Aorta (tissue), 5 donors: ENCODE data around the gene CHCHD6. TPM values are rescaled to one million over a fixed set of nuclear protein-coding genes. Genes with fewer than 3 reads are reported as not detected.

Experiments
- ATAC-seq: fragments of 200-7000 bp; cut with Tn5 transposase; one replicate; pipeline ENCODE4 v1.9.1; 2022; ENCODE audit warnings: moderate library complexity; ENCODE audit not compliant: low FRiP score
- DNase-seq, 2 donors: peaks; one replicate each; pipeline ENCODE4 v3.0.0-alpha.2; 2020
- H3K27ac ChIP-seq, 2 donors: one replicate each; pipeline ENCODE4 v1.5.1; 2013; ENCODE audit warnings: low read length in 2 of 2, mild to moderate bottlenecking in 2 of 2, moderate library complexity in 2 of 2, control low read depth in 1 of 2, inconsistent platforms in 1 of 2, low read depth in 1 of 2
- H3K27me3 ChIP-seq, 2 donors: one replicate each; pipeline ENCODE4 v1.6.1; 2013; ENCODE audit warnings: control low read depth in 1 of 2, low read length in 1 of 2, mild to moderate bottlenecking in 1 of 2, moderate library complexity in 1 of 2; ENCODE audit not compliant: insufficient read depth in 2 of 2, control insufficient read depth in 1 of 2
- H3K36me3 ChIP-seq, 2 donors: one replicate each; pipeline ENCODE4 v1.6.1; 2013; ENCODE audit warnings: control low read depth in 1 of 2, low read length in 1 of 2, mild to moderate bottlenecking in 1 of 2; ENCODE audit not compliant: insufficient read depth in 2 of 2, control insufficient read depth in 1 of 2
- H3K4me1 ChIP-seq, 2 donors: one replicate each; pipeline ENCODE4 v1.6.1; 2013; ENCODE audit warnings: low read length in 2 of 2, control low read depth in 1 of 2, mild to moderate bottlenecking in 1 of 2, moderate library complexity in 1 of 2; ENCODE audit not compliant: insufficient read depth in 2 of 2, control insufficient read depth in 1 of 2
- H3K4me3 ChIP-seq, 2 donors: one replicate each; pipeline ENCODE4 v1.5.1; 2013; ENCODE audit warnings: low read length in 2 of 2, control low read depth in 1 of 2, mild to moderate bottlenecking in 1 of 2
- H3K9me3 ChIP-seq: one replicate; pipeline ENCODE4 v1.6.1; 2013; ENCODE audit warnings: mild to moderate bottlenecking, low read length; ENCODE audit not compliant: control insufficient read depth
- WGBS, 2 donors: extraction: QIAGEN DNeasy Blood & Tissue Kit; methylation state at CpG; one replicate each; pipeline ENCODE4 v1.1.7; 2013; 5-methylcytosine and 5-hydroxymethylcytosine counted together
- intact Hi-C, 2 donors: fragments of 100-400 bp; cut with DNase I; formaldehyde crosslinking; loops; one replicate each; pipeline versions ENCODE4 v1.14.2 to v1.15.0; 2022
- polyA plus RNA-seq, 2 donors: library from polyadenylated mRNA; stranded (reverse); fragments of 200-250 nt; gene quantifications; one replicate each; pipeline ENCODE4 v1.2.3, GENCODE V29; 2013
- total RNA-seq, 2 donors: library from RNA; stranded (reverse); fragmentation: NEBNext Ultra II Directional; extraction: Animal tissue kit (Norgen Biotek cat#: 25700); gene quantifications; one replicate each; pipeline ENCODE4 v1.2.1, GENCODE V29; 2021
- donor health status: healthy with polysubstance abuse.
- donor health status: Bipolar disorder and iron deficiency.
- donor health status: DM: no; HTN: no; CAD: no.
- donor health status: DM: no; HTN: no; CAD: no.
- donor health status: DM: yes; HTN: yes; CAD: no.

The CHCHD6 gene
- total and polyA plus RNA-seq, 4 donors: 10.8 to 24.6 (median 11.9) TPM

DNA sequence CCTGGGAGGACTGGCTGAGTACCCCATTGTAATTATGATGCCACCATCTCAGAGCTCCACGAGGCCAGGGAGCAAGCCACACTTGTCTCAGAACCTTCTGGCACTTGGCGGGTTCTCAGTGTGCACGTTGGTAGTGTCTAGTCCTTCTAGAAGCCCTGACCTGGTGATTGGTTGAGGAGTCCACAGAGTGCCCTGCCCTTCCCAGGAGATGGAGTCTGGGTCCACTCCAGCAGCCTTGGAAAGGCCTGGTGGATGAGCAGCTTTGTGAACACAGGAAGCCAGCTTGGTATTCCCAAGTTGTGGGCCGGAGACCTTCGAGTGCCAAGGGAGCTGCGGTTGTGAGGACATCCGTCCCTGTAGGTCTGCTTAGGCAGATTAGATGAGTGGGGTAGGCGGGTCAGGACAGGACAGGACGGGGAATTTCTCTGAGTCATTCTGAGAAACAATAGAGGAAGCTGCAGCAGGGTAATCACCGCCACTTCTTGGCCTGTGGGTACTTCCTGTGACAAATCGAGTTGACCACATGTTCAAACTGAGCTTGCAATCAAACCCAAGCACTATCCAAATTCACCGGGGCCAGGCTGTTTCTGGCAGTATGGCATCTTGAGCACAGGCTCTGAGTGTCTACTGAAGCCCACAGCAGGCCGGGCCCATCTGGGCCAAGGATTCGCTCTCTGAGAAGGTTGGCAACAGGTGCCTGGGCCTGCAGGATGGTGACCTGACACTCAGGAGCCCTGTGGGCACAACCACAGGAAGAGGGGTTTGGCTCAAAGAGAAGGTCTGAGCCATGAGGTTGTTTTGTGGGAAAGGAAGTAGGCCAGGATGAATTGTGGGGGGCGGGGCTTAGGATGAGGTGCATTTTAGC is 207.4 kb downstream of the CHCHD6 start:
- DNase-seq (peak; percentile 76 to 77), ATAC-seq (peak; percentile 67)
- H3K4me1 ChIP-seq: no peaks in the 10 kb centered on the region
- no peaks in the 10 kb centered on the region for H3K36me3 ChIP-seq
- intact Hi-C loops: no loop called here
- no peaks in the 10 kb centered on the region for H3K9me3 ChIP-seq
- whole genome bisulfite sequencing, 2 donors: 76 to 81% methylated on average over 15 of the region's 15 CpGs
- no peak overlapping the region for H3K27ac ChIP-seq
- no peak overlapping the region for H3K4me3 ChIP-seq
- H3K27me3 ChIP-seq: no peaks in the 10 kb centered on the region

DNA sequence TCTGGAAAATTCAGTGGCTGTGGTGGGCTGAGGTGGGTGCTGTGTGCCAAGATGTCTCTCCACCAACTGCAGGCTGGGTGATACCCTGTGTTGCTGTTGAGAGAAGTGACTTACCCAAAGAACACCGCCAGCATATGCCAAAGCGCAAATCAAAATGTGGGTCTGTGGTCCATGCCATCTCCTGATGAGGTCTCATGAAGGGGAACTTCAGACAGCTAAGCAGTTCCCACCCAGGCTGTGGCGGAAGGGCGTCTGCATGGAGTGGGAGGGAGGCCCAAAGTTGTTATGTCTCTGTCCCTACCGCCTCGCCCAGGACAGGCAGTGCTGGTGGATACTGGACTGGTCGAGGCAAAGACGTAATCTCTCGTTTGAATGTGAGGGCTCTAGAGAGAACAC is 208.0 kb downstream of the CHCHD6 start:
- H3K9me3 ChIP-seq: no peaks in the 10 kb centered on the region
- H3K4me1 ChIP-seq: no peaks in the 10 kb centered on the region
- DNase-seq (peak in 1 of 2 donors; percentile 38), ATAC-seq (no peak)
- H3K36me3 ChIP-seq: no peaks in the 10 kb centered on the region
- intact Hi-C loops: no loop called here
- no peak overlapping the region for H3K4me3 ChIP-seq
- H3K27me3 ChIP-seq: no peaks in the 10 kb centered on the region
- WGBS, 2 donors: 96 to 97% methylated on average over 9 of the region's 9 CpGs
- no peak overlapping the region for H3K27ac ChIP-seq

DNA sequence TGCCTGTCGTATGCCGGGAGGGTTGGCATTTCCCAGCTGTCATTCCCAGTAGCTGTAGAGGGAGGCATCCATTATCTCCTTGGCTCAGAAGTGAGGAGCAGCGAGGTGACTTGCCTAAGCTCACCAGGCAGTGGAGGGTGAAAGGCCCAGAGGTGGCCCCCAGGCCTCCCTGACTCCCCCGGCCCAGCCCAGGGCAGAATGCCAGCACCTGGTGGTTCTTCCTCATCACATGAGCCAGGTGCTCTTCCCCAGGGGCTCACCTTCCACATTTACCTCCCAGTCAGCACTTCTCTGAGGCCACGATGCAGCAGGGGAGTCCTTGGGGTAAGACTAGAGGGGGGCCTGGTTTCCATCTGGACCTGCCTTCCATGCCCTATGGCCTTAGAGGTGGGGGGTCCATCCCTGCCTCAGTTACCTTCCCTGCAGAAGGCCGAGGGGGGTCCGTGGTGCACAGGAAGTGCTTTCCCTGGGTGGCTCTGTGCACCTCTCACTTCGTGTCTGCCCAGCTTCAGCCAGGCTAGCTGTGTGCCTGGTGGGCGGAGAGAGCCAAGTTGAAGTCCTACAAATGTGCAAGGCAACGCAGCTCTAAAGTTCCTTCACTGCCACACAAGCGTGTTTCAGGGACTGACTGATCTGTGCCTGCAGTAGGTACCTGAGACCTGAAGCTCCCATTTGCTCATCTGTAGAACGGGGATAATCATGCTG is 208.6 kb downstream of the CHCHD6 start:
- H3K36me3 ChIP-seq: no peaks in the 10 kb centered on the region
- no peak overlapping the region for H3K27ac ChIP-seq
- H3K9me3 ChIP-seq: no peaks in the 10 kb centered on the region
- DNase-seq: peak in 1 of 2 donors; percentile 52
- no peak for ATAC-seq
- whole genome bisulfite sequencing, 2 donors: 94 to 95% methylated on average over 12 of the region's 12 CpGs
- H3K27me3 ChIP-seq: no peaks in the 10 kb centered on the region
- no peaks in the 10 kb centered on the region for H3K4me1 ChIP-seq
- intact Hi-C loops: no loop called here
- H3K4me3 ChIP-seq: no peak overlapping the region

DNA sequence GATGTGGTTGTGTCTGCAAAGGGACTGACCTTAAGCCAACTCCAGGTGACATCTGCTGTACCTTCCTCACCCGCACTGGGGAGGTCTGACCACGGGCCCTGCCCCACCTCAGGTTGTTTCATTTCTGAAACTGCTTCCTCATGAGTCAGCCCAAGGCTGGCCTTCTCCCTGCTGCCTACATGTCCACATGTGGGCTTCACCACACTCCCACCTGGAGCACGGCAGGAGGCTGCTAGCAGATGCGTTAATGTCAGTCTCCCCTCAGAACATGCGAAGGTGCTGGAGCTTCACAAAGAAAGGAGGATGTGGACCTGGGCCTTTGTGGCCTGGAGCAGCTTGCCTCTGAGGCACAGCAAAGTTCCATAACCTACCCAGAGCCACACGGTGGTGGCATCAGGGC is 209.5 kb downstream of the CHCHD6 start:
- intact Hi-C loops: no loop called here
- H3K4me1 ChIP-seq: no peaks in the 10 kb centered on the region
- H3K4me3 ChIP-seq: no peak overlapping the region
- no peaks in the 10 kb centered on the region for H3K36me3 ChIP-seq
- no peaks in the 10 kb centered on the region for H3K27me3 ChIP-seq
- ATAC-seq (no peak), DNase-seq (peak in 1 of 2 donors; percentile 61)
- WGBS, 2 donors: 92 to 94% methylated on average over 6 of the region's 6 CpGs
- H3K27ac ChIP-seq: no peak overlapping the region
- H3K9me3 ChIP-seq: no peaks in the 10 kb centered on the region

DNA sequence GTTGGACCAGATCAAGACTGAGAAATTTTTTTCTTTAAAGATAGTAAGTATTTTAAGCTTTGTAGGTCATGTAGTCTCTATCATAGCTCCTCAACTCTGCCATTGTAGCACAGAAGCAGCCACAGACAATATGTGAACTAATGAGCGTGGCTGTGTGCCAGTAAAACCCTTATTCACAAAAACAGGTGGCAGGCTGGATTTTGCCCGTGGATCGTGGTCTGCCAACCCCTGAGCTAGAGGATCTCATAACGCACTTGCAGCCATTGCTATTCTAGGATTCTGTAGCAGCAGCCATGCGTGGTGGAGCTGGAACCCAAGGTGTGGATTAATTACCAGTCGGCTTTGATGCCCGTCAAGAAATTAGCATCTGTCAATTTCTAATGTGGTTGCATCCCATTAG is 210.2 kb downstream of the CHCHD6 start:
- Histone ChIP-seq H3K4me3 (no peak overlapping the region), H3K27me3 (no peaks in the 10 kb centered on the region), H3K36me3 (no peaks in the 10 kb centered on the region), H3K27ac (no peak overlapping the region), H3K4me1 (no peaks in the 10 kb centered on the region), H3K9me3 (no peaks in the 10 kb centered on the region)
- peak in 1 of 2 donors; percentile 9 for DNase-seq
- intact Hi-C loops: no loop called here
- WGBS, 2 donors: 81 to 91% methylated on average over 7 of the region's 7 CpGs
- no peak for ATAC-seq

DNA sequence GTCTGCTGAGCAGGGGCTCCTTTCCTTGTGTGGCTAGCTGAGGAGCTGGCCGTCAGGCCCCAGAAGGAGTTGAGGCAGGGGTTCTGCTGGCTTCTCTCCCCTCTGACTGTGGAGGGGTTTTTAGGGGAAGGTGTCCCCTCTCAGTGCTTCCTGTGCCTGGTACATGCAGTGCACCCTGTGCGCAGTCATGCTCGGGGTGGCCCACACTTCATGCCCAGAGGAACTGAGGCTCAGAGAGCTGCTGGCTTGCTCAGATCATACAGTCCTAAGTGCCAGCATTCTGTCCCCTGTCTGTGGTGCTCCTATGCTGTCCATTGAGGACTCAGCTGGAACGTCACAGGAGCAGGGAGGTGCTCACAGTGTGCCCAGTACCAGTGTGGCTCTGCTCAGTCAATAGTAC is 211.0 kb downstream of the CHCHD6 start:
- peak in 1 of 2 donors; percentile 30 for DNase-seq
- Histone ChIP-seq H3K4me3 (no peak overlapping the region), H3K27ac (no peak overlapping the region), H3K36me3 (no peaks in the 10 kb centered on the region), H3K4me1 (no peaks in the 10 kb centered on the region), H3K9me3 (no peaks in the 10 kb centered on the region), H3K27me3 (no peaks in the 10 kb centered on the region)
- intact Hi-C loops: no loop called here
- no peak for ATAC-seq
- 96 to 97% methylated on average over 4 of the region's 4 CpGs for WGBS, 2 donors

DNA sequence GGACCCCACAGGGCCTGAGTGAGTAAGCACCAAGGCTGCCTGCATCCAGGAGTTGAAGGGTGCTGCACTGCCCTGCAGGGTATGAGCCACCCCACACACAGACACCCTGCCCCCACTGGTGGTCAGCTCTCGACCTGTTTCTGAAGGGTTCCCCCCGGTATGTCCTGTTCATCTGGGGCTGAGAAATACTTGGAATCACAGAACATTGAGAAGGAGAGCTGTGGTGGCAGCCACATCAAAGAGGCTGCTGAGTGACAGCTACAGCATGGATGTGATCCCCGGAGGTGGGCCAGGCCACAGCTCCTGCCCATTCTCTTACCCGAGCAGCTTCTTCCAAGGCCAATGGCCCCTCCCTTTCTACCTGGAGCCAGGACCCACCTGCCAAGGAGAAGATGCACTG is 212.5 kb downstream of the CHCHD6 start:
- intact Hi-C loops: no loop called here
- Histone ChIP-seq H3K27ac (no peak overlapping the region), H3K9me3 (no peaks in the 10 kb centered on the region), H3K36me3 (no peaks in the 10 kb centered on the region), H3K4me3 (no peak overlapping the region), H3K4me1 (no peaks in the 10 kb centered on the region), H3K27me3 (no peaks in the 10 kb centered on the region)
- WGBS, 2 donors: 95% methylated on average over 4 of the region's 4 CpGs
- ATAC-seq (no peak), DNase-seq (peak in 1 of 2 donors; percentile 31)

DNA sequence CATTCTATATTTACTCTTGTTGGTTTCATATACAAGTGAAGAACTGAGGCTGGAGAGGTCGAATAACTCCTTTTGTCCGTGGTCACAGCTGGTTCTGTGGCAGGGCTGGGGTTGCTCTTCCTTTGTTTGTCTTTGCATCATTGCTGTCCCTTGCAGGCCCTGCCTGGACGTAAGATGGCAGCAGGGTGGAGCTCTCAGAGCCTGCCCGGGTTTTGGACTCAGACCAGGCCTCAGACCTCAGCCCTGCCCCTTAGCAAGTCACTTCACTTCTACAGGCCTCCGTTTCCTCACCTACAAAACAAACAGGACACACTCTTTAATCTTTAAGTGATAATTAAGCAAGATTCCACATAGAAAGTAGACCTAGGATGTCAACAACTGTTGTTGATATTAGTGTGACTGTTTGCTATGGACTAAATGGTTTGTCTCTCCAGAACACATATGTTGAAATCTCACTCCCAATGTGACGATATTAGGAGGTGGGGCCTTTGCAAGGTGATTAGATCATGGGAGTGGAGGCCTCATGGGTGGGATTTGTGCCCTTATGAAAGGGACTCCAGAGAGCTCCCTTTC is 213.3 kb downstream of the CHCHD6 start:
- Histone ChIP-seq H3K4me3 (no peak overlapping the region), H3K4me1 (no peaks in the 10 kb centered on the region), H3K27ac (no peak overlapping the region), H3K36me3 (no peaks in the 10 kb centered on the region), H3K9me3 (no peaks in the 10 kb centered on the region), H3K27me3 (no peaks in the 10 kb centered on the region)
- intact Hi-C loops: no loop called here
- DNase-seq: peak in 1 of 2 donors; percentile 52
- no peak for ATAC-seq
- 68 to 84% methylated on average over 6 of the region's 6 CpGs for WGBS, 2 donors
